ENCODE measurements around the gene TNRC6A. TPM values are rescaled to one million over a fixed set of nuclear protein-coding genes. Genes with fewer than 3 reads are reported as not detected.

TNRC6A gene
- total and polyA plus RNA-seq, 2 experiments from 2014 or later = 93.1 to 124 TPM

DNA sequence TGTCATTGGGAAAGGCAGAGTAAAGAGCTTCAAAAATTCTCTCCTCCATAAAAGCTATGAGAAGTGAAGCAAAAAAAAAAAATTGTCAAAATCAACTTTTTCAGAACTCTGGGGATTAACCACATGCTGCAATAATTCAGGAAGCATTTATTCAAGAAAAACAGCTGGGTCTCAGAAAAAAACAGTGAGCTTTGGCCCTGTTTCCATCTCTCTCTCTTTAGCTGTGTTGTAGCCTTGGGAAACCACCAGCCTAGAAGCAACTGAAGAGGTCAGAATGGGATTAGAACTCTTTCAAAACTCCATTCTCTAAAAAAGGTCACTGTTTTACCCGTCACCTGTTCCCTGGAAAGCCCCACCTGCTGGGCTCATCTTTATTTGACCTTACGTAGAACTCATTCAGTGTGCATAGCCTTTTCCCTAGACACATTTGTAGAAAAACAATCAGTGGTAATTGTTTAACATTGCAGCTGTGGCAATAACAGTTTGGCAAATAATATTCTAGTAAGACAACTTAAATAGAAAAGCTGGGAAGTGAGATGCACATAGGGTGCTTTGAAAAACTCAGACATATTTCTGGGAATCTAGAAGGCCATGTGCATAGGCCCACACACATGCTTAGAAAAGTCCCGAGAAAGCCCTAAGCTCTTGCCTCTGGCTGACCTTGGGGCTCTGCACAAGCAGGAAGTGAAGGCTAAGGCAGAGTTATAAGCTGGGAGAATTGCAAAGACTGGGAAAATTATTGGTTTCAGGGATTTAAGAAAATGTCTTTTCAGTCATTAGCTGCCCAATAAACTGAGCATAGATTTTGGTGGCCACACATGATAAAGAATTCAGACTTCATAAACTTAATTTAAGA is 134.4 kb downstream of the TNRC6A start (continued):
- TF ChIP-seq, protein P1, sequence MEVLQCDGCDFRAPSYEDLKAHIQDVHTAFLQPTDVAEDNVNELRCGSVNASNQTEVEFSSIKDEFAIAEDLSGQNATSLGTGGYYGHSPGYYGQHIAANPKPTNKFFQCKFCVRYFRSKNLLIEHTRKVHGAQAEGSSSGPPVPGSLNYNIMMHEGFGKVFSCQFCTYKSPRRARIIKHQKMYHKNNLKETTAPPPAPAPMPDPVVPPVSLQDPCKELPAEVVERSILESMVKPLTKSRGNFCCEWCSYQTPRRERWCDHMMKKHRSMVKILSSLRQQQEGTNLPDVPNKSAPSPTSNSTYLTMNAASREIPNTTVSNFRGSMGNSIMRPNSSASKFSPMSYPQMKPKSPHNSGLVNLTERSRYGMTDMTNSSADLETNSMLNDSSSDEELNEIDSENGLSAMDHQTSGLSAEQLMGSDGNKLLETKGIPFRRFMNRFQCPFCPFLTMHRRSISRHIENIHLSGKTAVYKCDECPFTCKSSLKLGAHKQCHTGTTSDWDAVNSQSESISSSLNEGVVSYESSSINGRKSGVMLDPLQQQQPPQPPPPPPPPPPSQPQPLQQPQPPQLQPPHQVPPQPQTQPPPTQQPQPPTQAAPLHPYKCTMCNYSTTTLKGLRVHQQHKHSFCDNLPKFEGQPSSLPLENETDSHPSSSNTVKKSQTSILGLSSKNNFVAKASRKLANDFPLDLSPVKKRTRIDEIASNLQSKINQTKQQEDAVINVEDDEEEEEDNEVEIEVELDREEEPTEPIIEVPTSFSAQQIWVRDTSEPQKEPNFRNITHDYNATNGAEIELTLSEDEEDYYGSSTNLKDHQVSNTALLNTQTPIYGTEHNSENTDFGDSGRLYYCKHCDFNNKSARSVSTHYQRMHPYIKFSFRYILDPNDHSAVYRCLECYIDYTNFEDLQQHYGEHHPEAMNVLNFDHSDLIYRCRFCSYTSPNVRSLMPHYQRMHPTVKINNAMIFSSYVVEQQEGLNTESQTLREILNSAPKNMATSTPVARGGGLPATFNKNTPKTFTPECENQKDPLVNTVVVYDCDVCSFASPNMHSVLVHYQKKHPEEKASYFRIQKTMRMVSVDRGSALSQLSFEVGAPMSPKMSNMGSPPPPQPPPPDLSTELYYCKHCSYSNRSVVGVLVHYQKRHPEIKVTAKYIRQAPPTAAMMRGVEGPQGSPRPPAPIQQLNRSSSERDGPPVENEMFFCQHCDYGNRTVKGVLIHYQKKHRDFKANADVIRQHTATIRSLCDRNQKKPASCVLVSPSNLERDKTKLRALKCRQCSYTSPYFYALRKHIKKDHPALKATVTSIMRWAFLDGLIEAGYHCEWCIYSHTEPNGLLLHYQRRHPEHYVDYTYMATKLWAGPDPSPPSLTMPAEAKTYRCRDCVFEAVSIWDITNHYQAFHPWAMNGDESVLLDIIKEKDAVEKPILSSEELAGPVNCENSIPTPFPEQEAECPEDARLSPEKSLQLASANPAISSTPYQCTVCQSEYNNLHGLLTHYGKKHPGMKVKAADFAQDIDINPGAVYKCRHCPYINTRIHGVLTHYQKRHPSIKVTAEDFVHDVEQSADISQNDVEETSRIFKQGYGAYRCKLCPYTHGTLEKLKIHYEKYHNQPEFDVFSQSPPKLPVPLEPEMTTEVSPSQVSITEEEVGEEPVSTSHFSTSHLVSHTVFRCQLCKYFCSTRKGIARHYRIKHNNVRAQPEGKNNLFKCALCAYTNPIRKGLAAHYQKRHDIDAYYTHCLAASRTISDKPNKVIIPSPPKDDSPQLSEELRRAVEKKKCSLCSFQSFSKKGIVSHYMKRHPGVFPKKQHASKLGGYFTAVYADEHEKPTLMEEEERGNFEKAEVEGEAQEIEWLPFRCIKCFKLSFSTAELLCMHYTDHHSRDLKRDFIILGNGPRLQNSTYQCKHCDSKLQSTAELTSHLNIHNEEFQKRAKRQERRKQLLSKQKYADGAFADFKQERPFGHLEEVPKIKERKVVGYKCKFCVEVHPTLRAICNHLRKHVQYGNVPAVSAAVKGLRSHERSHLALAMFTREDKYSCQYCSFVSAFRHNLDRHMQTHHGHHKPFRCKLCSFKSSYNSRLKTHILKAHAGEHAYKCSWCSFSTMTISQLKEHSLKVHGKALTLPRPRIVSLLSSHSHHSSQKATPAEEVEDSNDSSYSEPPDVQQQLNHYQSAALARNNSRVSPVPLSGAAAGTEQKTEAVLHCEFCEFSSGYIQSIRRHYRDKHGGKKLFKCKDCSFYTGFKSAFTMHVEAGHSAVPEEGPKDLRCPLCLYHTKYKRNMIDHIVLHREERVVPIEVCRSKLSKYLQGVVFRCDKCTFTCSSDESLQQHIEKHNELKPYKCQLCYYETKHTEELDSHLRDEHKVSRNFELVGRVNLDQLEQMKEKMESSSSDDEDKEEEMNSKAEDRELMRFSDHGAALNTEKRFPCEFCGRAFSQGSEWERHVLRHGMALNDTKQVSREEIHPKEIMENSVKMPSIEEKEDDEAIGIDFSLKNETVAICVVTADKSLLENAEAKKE (CRISPR knock-in tag; IDR thresholded peaks at IDR 0.05) = no peak
- TF ChIP-seq, protein P2, sequence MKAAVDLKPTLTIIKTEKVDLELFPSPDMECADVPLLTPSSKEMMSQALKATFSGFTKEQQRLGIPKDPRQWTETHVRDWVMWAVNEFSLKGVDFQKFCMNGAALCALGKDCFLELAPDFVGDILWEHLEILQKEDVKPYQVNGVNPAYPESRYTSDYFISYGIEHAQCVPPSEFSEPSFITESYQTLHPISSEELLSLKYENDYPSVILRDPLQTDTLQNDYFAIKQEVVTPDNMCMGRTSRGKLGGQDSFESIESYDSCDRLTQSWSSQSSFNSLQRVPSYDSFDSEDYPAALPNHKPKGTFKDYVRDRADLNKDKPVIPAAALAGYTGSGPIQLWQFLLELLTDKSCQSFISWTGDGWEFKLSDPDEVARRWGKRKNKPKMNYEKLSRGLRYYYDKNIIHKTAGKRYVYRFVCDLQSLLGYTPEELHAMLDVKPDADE (IDR thresholded peaks at IDR 0.05) = no peak
- TF ChIP-seq EZH2 (IDR thresholded peaks at IDR 0.05; ENCODE audit: low read depth, unreplicated experiment) (no peak), ZNF331 (CRISPR knock-in tag; IDR thresholded peaks at IDR 0.05; ENCODE audit: low read depth) (no peak), STAT1 (IDR thresholded peaks at IDR 0.05; ENCODE audit: unreplicated experiment) (no peak), ZNF114 (CRISPR knock-in tag; IDR thresholded peaks at IDR 0.05) (no peak), NANOG (IDR thresholded peaks at IDR 0.05; ENCODE audit: borderline replicate concordance) (no peak), CREB1 (CRISPR knock-in tag; IDR thresholded peaks at IDR 0.05; ENCODE audit: low read depth) (no peak), JUNB (IDR thresholded peaks at IDR 0.05; ENCODE audit: unreplicated experiment) (no peak)
- TF ChIP-seq, protein P3, sequence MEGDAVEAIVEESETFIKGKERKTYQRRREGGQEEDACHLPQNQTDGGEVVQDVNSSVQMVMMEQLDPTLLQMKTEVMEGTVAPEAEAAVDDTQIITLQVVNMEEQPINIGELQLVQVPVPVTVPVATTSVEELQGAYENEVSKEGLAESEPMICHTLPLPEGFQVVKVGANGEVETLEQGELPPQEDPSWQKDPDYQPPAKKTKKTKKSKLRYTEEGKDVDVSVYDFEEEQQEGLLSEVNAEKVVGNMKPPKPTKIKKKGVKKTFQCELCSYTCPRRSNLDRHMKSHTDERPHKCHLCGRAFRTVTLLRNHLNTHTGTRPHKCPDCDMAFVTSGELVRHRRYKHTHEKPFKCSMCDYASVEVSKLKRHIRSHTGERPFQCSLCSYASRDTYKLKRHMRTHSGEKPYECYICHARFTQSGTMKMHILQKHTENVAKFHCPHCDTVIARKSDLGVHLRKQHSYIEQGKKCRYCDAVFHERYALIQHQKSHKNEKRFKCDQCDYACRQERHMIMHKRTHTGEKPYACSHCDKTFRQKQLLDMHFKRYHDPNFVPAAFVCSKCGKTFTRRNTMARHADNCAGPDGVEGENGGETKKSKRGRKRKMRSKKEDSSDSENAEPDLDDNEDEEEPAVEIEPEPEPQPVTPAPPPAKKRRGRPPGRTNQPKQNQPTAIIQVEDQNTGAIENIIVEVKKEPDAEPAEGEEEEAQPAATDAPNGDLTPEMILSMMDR (conservative IDR thresholded peaks at IDR 0.05; ENCODE audit: low read depth in 2 of 2) = no peak
